HG03521 (cell line): Measurements from ENCODE around the gene FGGY.
"Not testable (repeated sequence)": the region's sequence is repeated elsewhere in the genome, so short reads cannot be mapped to it uniquely, and the experiment has no call there.

Experiments used
- ATAC-seq: cut with Tn5 transposase; IDR thresholded peaks from one replicate; pipeline ENCODE4 v1.9.1; 2021; ENCODE audit warnings: mild to moderate bottlenecking, moderate library complexity; ENCODE audit not compliant: unreplicated experiment

Gene FGGY

DNA sequence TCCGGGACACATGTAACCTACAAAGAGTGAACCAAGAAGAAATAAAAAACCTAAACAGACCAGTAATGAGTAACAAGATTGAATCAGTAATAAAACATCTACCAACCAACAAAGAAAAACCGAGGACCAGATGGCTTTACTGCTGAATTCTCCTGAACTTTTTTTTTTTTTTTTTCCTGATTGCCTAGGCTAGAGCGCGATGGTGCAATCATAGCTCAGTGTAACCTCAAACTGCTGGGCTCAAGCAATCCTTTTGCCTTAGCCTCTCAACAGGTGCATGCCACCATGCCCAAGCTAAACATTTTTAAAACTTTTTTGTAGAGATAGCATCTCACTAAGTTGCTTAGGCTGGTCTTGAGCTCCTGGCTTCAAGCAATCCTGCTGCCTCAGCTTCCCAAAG is 11.2 kb upstream of the FGGY start:
- no peak for ATAC-seq

DNA sequence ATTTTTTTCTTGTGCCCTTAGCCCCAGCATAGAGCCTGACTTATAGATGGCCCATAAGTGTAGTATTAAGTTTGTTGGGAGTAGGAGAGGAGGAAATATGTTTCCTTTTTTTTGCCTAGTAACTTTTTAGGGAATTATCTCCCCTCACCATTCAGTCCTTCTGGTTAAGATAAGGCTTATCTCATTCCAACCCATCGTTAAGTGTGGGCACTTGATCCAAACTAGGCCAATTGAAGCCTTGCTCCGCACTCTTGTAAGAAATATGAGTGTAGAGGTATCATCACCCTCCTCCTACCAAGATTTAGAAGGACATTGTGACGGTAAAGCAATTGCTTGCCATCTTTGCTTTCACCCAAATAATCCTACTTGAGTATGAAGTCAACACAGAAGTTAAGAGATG is 8.8 kb upstream of the FGGY start:
- ATAC-seq, result no peak

DNA sequence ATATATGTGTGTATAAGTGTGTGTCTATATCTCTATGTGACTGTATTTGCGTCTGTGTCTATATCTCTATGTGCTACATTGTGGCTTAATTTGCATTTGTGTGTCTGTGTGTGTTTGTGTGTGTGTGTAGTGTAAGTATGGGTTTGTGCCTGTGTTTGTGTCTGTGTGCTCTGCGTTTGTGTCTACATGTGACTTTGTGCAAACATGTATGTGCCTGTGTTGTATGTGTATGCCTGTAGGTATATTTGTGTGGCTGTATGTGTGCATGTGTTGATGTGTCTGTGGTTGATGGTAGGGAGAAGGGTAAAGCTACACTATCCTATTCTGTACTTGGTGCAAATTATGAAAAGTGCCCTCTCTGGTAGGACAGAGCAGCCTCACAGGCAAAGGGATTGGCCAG is 7.3 kb upstream of the FGGY start:
- ATAC-seq, result no peak

DNA sequence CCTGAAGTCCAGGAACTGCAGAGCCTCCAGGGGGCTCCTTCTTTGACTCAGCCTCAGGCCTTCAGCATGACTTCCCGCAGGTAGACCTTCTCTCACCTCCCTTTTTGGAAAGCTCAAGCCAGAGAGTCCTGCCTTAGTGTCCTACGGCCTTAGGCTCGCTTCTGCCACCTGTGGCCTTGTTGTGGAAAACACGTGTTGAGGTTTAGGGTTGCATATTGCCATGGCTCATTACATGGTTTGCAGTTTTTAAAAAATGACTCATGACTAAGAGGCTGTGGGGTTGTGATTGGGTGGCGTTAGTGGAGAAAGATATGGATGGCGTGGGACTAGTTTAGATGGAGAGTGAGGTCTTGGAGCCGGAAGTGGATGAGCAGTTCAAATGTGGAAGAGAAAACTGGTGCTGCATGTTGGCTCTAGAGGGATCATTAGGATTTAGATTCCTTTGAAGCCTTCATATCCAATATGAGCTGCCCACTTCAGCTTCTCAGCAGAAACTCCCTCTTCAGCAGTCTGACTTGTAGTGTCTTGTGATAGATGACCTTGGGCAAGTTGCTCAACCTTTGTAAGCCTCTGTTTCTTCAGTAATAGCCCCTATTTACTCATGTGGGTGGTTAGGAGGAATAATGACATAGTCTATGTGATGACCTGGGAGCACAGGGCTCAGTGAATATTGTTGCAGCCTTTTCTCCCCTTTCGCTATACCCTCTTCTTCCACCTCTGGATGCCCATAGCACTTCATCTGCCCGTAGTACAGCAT is 6.5 kb upstream of the FGGY start:
- ATAC-seq, result peak; percentile 78

DNA sequence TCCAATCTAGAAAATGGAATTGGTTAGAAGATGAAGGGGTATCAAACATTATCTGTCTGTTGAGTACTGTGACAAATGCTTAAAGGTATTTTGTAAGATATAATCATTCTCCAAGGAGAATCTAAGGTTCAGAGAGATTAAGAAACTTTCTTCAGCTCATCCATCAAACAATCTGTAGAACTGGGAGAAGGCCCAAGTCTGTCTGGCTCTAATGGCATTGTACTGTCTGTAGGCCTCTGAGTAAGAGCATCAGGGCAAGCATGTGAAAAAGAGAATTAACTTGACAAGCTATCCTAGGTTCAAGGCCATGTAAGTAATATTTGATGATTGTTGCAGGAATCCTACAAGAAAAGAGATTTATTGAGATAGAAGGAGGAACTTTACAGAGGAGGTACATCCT is 5.3 kb upstream of the FGGY start:
- no peak for ATAC-seq

DNA sequence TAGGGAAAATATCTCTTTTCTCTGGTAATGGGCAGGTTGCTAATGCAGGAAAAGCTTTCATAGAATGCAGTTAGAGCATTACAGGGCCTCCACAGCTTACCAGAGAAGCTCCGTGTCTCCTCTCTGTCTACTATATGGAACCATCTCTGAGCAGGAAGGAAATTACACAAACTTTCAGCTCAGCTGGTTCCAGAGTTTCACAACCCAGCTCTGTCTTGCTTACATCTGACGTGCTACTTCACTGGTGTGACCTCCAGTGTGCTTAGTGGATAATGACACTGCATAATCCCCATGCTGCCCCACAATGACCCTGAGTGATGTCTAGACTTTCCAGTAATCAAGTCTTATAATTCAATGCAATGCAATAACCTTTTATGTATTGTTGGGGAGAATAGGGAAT is 4.3 kb upstream of the FGGY start:
- no peak for ATAC-seq

DNA sequence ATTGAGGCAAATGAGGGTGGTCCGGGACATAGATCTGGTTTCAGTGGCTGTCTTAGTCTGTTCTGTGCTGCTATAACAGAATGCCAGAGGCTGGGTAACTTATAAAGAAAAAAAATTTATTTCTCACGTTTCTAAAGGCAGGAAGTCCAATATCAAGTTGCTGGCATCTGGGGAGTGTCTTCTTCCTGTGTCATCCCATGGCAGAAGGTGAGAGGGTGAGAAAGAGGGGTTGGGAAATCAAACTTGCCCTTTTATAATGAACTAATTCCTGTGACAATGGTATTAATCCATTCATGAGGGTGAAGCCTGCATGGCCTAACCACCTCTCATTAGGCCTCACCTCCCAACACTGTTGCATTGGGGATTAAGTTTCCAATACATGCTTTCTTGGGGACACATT is 3.7 kb upstream of the FGGY start:
- ATAC-seq, result no peak

DNA sequence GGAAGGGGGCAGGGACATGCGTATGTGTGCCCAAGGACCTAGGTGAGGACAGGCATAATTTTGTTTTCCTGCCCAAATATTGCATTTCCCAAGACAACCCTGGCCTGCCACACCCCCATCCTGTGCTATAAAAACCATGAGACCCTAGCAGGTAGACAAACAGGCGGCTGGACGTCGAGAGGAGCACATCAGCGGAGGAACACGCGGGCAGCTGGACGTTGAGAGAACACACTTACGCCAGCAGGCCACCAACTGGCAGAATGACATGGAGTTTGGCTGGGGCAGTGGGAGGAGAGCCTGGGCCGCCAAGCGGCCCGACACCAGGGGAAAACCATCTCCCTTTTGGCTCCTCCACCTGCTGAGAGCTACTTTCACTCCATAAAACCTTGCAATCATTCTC is 3.0 kb upstream of the FGGY start:
- no peak for ATAC-seq

DNA sequence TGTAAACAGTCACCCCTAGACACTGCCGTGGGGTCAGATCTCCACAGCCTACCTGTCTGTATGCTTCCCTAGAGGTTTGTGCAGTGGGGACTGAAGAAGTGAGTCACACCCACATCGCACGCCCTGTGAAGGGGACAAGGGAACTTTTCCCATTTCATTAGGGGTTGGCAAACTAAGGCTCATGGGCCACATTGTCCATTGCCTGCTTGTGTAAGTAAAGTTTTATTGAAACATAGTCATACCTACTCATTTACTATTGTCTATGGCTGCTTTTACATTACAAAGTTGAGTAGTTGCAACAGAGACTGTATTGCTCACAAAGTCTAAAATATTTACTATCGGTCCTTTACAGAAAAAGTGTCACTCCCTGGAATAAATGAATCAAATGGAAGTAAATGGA is 2.5 kb upstream of the FGGY start:
- ATAC-seq, result no peak

DNA sequence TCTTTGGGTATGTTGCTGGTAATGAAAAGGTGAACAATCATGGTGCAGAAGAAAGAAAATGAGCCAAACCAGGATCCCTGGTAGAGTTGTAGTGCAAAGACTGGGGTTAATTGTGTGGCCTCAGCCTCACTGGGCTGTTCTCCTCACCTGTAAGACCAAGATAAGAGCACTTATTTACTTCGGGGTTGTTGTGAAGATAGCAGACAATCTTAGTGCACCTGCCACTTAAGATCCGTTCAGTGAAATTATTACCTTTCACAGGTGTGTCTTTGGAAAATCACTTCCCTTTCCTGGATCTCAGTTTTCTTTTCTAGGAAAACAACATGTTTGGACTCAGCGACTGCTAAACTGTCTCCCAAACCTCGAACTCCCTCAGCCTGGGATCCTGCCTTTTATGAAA is 1.3 kb upstream of the FGGY start:
- no peak for ATAC-seq

DNA sequence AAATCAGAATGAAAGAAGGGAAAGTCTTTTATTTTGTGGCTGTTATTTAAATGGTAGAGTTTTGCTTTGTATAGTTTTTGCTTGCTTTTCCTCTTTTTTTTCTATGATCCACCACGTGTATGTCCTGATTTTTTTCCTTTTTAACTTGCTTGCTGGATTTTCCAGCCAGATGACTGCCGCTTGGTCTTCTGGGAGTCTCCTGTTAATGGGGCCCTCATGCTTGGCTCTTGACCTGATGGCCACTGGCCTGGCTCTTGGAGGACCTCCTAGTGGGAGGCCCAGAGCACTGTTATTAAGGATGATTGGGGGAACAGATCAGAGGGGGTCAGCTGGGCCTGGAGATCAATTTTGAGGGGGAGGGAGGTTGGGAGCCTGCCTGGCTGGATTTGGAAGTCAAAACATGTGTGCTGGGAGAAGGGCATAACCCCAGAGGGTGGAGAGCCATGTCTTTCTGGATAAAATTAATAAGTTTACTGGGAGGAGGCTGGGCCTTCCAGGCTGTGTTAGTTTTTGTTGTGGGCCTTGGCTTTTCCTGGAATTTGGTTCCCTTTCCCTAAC is 1.2 kb downstream of the FGGY start:
- ATAC-seq, result no peak

DNA sequence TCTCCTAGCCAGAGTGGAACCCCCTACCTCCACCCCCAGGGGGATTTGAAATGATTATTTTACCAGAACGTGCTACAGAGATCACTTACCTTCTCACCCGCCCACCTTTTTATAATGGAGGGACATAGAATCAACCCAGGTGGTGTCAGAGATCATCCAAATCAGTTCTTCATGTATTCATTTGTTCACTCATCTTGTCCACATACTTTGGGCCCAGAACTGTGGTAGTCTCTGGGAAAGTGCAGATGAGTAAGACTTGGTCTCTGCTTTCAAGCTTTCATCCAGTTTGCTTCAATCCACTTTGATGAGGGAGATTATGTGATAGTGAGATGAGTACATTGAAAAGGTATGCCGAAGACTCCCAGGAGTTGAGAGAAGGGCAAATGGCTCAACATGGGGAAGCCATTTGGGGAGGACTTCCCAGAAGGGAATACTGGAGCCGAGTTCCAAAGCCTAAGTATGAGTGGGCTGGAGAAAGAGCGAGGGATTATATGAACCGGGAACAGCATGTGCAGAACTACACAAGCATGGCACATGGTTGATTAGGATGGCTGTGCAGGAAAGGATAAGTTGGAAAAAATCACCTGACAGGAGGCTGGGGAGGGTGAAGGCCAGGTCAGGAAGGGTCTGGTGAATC is 1.9 kb downstream of the FGGY start:
- ATAC-seq, result no peak

DNA sequence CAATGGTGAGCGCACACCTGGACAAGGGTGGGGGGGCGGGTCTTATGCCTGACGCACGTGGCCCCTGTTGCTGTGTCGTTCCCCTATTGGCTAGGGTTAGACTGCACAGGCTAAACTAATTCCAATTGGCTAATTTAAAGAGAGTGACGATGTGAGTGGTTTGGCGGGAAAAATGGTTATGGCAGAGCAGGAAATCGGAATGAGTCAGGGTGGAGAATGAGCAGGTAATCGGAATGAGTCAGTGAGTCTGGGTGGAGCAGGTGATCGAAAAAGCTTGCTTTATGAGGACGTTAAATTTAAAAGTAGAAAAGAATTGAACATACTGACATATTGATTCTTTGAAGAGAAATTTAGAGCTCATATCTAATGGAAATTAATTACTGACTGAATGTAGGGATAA is 2.8 kb downstream of the FGGY start:
- not testable (repeated sequence) for ATAC-seq

DNA sequence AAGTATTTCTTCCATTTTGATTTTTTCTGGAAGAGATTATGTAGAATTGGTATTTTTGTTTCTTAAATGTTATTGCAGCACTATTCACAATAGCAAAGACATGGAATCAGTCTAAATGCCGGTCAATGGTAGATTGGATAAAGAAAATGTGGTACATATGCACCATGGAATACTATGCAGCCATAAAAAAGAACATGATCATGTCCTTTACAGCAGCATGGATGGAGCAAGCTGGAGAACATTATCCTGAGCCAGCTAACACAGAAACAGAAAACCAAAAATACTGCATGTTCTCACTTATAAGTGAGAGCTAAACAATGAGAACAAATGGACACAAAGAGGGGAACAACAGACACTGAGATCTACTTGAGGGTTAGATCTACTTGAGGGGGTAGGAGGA is 5.4 kb downstream of the FGGY start:
- ATAC-seq, result no peak

DNA sequence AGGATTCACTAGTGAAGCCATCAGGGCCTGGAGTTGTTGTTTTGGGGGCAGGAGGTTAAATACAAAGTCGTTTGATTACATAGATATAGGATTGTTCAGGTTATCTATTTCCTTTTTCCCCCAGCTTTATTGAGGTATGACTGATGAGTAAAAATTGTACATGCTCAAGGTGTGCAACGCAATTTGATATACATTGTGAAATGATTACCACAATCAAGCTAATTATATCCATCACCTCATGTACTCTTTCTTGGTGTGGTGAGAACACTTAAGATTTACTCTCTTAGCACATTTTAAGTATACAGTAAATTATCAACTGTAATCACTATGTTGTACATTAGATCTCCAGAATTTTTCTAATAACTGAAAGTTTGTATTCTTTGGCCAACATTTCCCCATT is 6.0 kb downstream of the FGGY start:
- ATAC-seq, result no peak

DNA sequence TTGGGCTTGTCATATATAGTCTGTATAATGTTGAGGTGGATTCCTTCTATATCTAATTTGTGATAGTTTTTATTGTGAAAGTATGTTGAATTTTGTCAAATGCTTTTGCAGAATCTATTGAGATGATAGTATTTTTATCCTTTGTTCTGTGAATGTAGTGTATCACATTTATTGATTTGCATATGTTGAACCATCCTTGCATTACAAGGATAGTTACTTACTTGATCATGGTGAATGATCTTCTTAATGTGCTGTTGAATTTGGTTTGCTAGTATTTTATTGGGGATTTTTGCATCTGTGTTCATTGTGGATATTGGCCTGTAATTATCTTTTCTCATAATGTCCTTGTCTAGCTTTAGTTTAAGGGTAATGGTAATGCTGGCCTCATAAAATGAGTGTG is 8.3 kb downstream of the FGGY start:
- no peak for ATAC-seq

DNA sequence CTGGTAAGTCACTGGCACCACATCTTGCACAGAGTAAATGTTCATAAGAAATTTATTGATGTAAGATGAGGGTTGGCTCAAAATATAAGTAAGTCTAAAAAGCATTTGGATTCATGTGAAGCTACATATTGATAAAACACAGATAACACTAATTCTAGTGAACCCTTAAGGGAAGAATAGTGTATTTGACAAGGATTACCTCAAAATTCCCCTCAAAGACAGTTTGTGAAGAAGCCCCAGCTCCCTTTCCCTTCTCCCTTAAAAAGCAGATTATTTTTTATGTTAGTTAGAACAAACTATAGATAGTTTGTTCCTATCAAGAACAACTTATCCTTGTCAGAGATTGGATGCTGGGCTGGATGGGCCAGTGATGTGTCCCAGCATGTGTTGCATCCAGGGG is 10.7 kb downstream of the FGGY start:
- ATAC-seq, result no peak

DNA sequence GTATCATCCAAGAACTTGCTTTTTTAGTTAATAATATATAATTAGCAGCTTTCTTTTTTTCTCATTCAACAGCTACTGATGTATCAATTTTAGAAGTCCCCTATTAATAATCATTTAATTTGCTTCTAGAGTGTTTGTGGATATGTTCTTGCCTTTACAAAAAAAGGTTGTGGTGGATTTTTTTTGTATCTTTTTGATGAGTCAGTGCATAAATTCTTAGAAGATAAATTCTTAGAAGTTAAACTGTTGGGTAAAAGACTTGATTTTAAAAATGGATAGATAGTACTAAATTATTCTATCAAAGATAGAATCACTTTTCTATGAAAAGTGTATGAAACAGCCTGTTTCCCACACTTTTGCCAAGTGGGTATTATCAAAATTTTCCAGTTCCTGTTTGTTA is 11.9 kb downstream of the FGGY start:
- ATAC-seq, result no peak

DNA sequence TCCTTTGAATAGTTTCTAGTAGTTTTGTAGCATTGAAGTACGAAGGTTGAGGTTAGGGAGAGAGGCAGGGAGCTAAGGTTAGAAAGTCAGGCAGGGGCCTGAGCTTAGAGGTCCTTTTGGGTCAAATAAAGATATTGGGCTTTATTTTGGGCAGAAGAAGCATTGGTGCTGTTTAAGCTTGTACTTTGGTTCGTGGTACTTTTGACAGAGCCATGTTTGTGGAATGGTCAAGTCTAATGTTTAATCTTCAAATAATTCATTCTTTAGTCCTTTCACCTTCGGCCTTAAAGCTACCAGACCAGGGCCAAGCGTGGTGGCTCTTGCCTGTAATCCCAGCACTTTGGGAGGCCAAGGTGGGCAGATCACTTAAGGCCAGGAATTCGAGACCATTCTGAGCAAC is 12.5 kb downstream of the FGGY start:
- no peak for ATAC-seq

DNA sequence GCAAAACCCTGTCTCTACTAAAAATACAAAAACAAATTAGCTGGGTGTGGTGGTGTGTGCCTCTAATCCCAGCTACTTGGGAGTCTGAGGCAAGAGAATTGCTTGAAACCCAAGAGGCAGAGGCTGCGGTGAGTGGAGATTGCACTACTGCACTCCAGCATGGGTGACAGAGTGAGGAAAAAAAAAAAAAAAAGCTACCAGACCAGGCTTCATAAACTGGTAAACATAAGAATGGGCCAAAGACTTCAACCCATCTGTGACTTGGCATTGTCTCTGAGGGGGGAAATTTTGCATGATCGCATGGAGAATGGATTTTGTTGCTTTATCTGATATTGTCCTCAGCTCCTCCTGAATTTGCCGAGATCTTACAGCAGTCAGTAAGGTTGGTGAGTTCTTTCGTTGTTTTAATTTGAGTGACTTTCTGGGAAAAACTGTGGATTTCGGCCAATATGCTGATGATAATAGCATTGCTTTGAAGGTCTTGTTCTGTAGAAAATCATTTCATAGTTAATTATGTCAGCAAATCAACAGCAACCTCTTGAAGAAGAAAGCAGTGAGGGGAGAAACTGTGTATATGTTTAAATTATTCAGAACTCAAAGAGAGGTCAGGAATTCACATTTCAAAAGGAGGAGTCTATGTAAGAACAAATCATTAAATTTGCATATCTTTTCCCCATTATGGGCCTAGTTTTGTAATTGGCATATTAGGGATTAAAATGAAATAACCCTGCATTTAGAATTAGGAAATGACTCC is 13.1 kb downstream of the FGGY start:
- ATAC-seq, result no peak

DNA sequence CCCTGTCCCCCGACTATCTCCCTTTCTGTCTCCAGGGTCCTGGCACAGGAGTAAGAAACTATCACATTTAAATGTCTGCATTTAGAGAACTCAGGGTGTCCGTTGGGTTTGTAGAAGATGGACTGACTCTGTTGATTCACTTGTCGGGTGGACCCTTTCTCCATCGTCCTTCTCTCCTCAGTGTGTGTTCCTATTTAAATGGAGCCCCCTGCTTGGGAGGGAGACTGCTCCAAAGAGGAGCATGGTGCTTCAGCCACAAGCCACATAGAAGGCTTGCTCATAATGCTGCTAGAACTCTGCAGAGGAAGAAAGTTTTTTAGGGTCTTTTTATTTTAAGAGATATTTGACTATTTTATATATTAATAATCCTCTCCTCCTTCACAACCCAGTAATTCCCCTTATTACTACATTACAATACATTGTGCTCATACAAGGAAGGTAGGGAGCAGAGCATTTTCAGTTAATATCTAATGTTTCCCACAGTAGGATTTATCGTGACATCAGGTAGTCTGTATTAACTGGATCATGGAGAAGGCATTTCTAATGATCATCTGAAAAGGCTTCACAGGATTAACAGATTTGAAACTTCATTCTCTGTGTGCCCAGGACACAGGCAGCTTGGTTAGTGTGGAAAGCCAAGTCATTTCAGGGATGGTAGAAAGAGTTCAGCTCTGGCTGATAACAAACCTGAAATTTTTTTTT is 13.8 kb downstream of the FGGY start:
- ATAC-seq, result no peak
